Stimulated activated effector memory CD8-positive, alpha-beta T cell treated with anti-CD3 and anti-CD28 coated beads, Interleukin-12 subunit alpha, Interleukin-12 subunit beta, amount 100 ng/mL, for 72 hours (primary cell): ENCODE data around the gene DNAJC28.

Experiments used
- ATAC-seq: fragments of 150-1000 bp; cut with Tn5 transposase; 2 replicates; pipeline ENCODE4 v1.10.0; 2021
- DNase-seq, 2 donors: peaks; one replicate each; pipeline ENCODE4 v3.0.0; 2021 to 2022; ENCODE audit warnings: low spot score in 2 of 2
- H3K27ac Mint-ChIP-seq: one replicate; pipeline ENCODE4 v1.8.0; 2022; ENCODE audit warnings: mild to moderate bottlenecking, mixed read lengths
- H3K36me3 Mint-ChIP-seq: one replicate; pipeline ENCODE4 v1.8.0; 2022; ENCODE audit warnings: mild to moderate bottlenecking, mixed read lengths
- H3K4me1 Mint-ChIP-seq: one replicate; pipeline ENCODE4 v1.8.0; 2022; ENCODE audit warnings: mixed read lengths
- H3K4me3 Mint-ChIP-seq: one replicate; pipeline ENCODE4 v1.8.0; 2022; ENCODE audit warnings: mild to moderate bottlenecking, mixed read lengths
- H3K9me3 Mint-ChIP-seq: one replicate; pipeline ENCODE4 v1.8.0; 2022; ENCODE audit warnings: mixed read lengths

Gene DNAJC28

GRCh38 chr21:33496345-33496744 lies 4.8 kb upstream of the DNAJC28 start:
- DNase-seq: no peak
- no peaks in the 10 kb centered on the region for H3K9me3 Mint-ChIP-seq
- no peak overlapping the region for H3K27ac Mint-ChIP-seq
- ATAC-seq: no peak
- no peak overlapping the region for H3K4me3 Mint-ChIP-seq
- peaks cover 1% of the 10 kb centered on the region for H3K36me3 Mint-ChIP-seq
- peaks cover 8% of the 10 kb centered on the region for H3K4me1 Mint-ChIP-seq

DNA sequence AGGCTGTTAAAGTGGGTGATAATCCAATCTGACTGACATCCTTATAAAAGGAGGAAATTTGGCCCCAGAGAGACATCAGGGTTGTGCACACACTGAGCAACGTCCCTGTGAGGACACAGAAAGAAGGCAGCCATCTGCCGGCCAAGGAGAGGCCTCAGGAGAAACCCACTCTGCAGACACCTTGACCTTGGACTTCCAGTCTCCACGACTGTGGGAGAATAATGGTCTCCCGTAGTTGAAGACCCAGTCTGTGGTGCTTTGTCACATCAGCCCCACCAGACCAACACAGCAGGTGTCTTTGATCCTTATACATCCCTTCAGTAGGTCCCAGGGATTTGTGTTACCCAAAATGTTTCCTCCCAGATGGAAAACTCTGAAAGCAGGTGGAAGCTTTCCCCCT lies 4.2 kb upstream of the DNAJC28 start:
- no peaks in the 10 kb centered on the region for H3K9me3 Mint-ChIP-seq
- ATAC-seq (no peak), DNase-seq (no peak)
- no peak overlapping the region for H3K27ac Mint-ChIP-seq
- peaks cover 6% of the 10 kb centered on the region for H3K36me3 Mint-ChIP-seq
- no peak overlapping the region for H3K4me3 Mint-ChIP-seq
- peaks cover 9% of the 10 kb centered on the region for H3K4me1 Mint-ChIP-seq

DNA sequence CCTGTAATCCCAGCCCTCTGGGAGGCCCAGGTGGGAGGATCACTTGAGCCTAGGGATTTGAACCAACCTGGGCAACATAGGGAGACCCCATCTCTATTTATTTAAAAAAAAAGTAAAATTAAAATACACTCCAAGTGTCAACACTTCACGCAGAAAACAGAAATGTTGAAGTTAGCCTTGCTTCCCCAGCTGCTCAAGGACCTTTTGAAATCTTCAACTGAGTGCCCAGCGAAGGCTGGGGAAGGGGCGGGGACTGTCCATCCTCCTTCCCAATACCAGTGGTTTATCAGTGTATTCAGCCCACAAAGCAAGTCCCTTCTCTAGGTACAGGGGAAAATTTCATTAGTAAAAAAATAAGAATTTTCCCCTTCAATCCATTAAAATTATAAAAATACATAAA lies 2.2 kb upstream of the DNAJC28 start:
- H3K9me3 Mint-ChIP-seq: no peaks in the 10 kb centered on the region
- no peak for DNase-seq
- H3K4me3 Mint-ChIP-seq: no peak overlapping the region
- no peak overlapping the region for H3K27ac Mint-ChIP-seq
- H3K36me3 Mint-ChIP-seq: peaks cover 6% of the 10 kb centered on the region
- peaks cover 9% of the 10 kb centered on the region for H3K4me1 Mint-ChIP-seq
- no peak for ATAC-seq

GRCh38 chr21:33492571-33492970 lies 1.1 kb upstream of the DNAJC28 start:
- Mint-ChIP-seq H3K27ac (no peak overlapping the region), H3K4me1 (peaks cover 9% of the 10 kb centered on the region), H3K9me3 (no peaks in the 10 kb centered on the region), H3K4me3 (peak overlapping the region; percentile 73), H3K36me3 (peaks cover 6% of the 10 kb centered on the region)
- ATAC-seq (no peak), DNase-seq (no peak)

- DNase-seq: no peak
These were observed 534 bp downstream of the DNAJC28 start for GRCh38 chr21:33490991-33491372.

DNA sequence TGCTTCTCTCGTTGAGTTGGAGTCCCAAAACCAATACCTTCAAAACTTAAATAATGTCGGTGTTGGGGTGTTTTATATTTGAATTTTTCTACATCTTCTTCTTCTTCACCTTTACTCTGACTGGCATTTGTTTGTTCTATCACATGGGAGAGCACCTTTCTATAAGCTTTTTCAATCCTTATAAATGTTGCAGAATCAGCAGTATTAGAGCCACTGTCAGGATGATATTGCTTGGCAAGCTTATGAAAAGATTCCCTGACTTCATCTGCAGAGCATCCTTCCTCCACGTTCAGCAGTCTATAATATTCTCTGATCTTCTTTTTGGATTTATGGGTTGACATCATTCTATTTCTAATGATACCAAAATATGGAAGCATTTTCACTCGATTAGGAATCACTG lies 2.6 kb downstream of the DNAJC28 start:
- Mint-ChIP-seq H3K4me3 (no peak overlapping the region), H3K4me1 (peaks cover 9% of the 10 kb centered on the region), H3K27ac (no peak overlapping the region), H3K36me3 (peaks cover 6% of the 10 kb centered on the region), H3K9me3 (no peaks in the 10 kb centered on the region)
- DNase-seq (no peak), ATAC-seq (no peak)

More at GRCh38 chr21:33490991-33491372, 534 bp downstream of the DNAJC28 start:
- H3K27ac Mint-ChIP-seq: peak overlapping the region; percentile 60
- peaks cover 9% of the 10 kb centered on the region for H3K4me1 Mint-ChIP-seq
- no peaks in the 10 kb centered on the region for H3K9me3 Mint-ChIP-seq
- H3K36me3 Mint-ChIP-seq: peaks cover 6% of the 10 kb centered on the region
- peak overlapping the region; percentile 73 for H3K4me3 Mint-ChIP-seq
- no peak for ATAC-seq

DNA sequence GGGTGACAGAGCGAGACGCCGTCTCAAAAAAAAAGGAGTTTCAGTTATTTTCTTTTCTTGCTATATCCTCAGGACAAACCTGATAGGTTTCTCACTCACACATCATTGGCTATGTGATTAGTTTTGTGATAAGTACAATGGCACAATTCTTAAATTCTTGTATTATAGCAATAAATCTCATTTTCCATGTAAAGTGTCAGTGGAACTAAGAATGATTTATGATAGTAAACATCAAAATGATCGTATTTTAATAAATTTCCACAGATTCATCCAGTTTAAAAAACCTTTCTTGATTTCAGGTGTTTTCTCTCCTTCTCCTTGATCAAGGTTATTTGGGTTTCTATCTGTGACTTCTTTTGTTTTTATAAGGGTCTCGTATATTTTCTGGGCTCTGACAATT lies 3.5 kb downstream of the DNAJC28 start:
- Mint-ChIP-seq H3K9me3 (no peaks in the 10 kb centered on the region), H3K4me3 (no peak overlapping the region), H3K36me3 (peaks cover 6% of the 10 kb centered on the region), H3K4me1 (peaks cover 9% of the 10 kb centered on the region), H3K27ac (no peak overlapping the region)
- DNase-seq: no peak
- ATAC-seq: no peak

GRCh38 chr21:33481314-33481943 lies 10.1 kb downstream of the DNAJC28 start:
- Mint-ChIP-seq H3K4me3 (peak overlapping the region; percentile 80), H3K9me3 (no peaks in the 10 kb centered on the region), H3K27ac (no peak overlapping the region), H3K36me3 (no peaks in the 10 kb centered on the region), H3K4me1 (peaks cover 16% of the 10 kb centered on the region)
- ATAC-seq (no peak), DNase-seq (no peak)

- no peaks in the 10 kb centered on the region for H3K9me3 Mint-ChIP-seq
- peaks cover 16% of the 10 kb centered on the region for H3K4me1 Mint-ChIP-seq
- no peak for DNase-seq
- no peaks in the 10 kb centered on the region for H3K36me3 Mint-ChIP-seq
- peak overlapping the region; percentile 80 for H3K4me3 Mint-ChIP-seq
- no peak for ATAC-seq
- H3K27ac Mint-ChIP-seq: peak overlapping the region; percentile 88
These were observed 10.9 kb downstream of the DNAJC28 start for GRCh38 chr21:33480481-33481103.

DNA sequence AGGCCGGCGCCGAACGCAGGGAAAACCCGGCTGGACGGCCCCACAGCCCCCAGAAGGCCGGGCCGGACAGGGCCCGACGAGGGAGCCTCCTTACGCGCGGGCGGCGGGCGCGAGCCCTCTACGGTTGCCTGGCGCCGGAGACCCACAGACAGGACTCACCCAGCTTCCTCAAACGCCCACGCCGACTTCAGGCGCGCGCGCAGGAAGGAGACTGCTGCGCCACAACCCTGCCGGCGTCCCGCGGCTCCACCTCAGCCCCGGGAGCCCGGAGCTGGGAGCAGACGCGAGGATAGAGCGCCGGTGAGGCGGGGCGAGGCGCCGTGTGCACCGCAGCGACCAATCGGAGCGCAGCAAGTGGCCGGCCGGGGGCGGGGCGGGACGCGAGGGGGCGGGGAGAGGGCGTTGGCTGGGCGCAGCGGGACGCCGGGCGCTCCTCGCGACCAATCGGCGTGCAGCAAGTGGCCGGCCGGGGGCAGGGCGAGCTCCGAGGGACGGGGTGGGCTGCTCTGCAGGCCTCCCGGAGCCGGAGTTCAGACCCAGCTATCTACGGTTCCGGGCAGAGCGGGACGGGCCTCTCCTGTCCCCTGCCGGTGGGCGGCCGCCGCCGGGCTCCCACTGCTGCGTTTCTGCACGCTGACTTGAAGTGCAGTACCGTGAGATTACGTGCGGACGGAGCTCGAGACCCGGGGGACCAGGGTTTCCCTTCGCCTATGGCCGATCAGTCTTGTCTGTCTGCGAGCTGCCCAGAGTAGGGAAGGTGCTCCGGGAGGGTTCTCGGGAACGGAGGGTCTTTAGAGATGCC lies 11.6 kb downstream of the DNAJC28 start, which contains the start of gene TMEM50B:
TSS of gene TMEM50B (minus strand) at position 296 of the 802 bp plus-strand sequence. CDS start 11,089 bp downstream, outside the sequence.
- Mint-ChIP-seq H3K4me3 (peak within 1 kb of the TSS; percentile 80), H3K9me3 (no peaks in the 10 kb centered on the region), H3K27ac (peak within 1 kb of the TSS; percentile 88), H3K36me3 (no peaks in the 10 kb centered on the region), H3K4me1 (peaks cover 16% of the 10 kb centered on the region)
- DNase-seq (peak; percentile 92 to 97), ATAC-seq (peak; percentile 97)

DNA sequence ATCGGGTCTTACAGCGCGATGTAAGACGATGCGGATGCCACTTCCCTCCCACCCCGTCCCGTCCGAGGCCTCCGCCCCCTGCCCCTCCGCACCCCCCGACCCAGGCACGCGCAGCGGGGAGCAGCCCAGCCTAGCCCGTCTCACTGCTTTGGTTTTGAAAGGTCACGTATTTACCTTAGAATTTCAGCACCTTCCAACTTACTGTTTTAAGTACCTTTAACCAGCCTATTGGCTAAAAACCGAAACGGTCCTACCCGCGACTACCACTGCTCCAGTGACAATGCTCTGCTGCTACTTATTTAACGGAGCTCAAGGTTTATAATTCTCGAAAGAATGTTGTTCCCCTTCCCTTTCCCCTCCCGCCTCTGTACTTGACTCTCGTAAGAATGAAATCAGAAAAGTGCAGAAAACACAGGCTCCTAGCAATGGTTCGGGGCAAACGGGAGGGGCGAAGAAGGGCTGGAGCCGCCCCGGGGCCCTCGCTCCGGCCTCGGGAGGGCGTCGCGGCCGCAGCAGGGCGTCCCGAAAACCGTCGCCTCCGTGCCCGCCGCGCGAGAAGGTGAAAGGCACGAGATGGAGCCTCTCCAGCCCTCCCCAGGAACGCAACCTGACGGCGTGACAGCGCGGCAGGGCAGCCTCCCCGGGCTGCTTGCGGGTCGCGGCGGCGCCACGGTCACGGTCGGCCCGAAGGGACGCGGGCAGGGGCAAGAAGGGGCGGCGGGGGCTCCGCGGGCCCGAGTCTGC lies 12.4 kb downstream of the DNAJC28 start:
- DNase-seq (no peak), ATAC-seq (peak; percentile 35)
- Mint-ChIP-seq H3K4me3 (peak overlapping the region; percentile 80), H3K9me3 (no peaks in the 10 kb centered on the region), H3K36me3 (no peaks in the 10 kb centered on the region), H3K27ac (peak overlapping the region; percentile 69), H3K4me1 (peaks cover 16% of the 10 kb centered on the region)

- ATAC-seq: no peak
- peaks cover 21% of the 10 kb centered on the region for H3K4me1 Mint-ChIP-seq
- peak overlapping the region; percentile 69 for H3K27ac Mint-ChIP-seq
These were observed 13.3 kb downstream of the DNAJC28 start for GRCh38 chr21:33478182-33478581.

GRCh38 chr21:33477066-33477465 lies 14.4 kb downstream of the DNAJC28 start:
- DNase-seq (no peak), ATAC-seq (no peak)
- Mint-ChIP-seq H3K4me3 (peak overlapping the region; percentile 80), H3K36me3 (no peaks in the 10 kb centered on the region), H3K27ac (no peak overlapping the region), H3K9me3 (no peaks in the 10 kb centered on the region), H3K4me1 (peaks cover 21% of the 10 kb centered on the region)

More at GRCh38 chr21:33478182-33478581, 13.3 kb downstream of the DNAJC28 start:
- H3K4me3 Mint-ChIP-seq: peak overlapping the region; percentile 80
- no peak for DNase-seq
- H3K36me3 Mint-ChIP-seq: no peaks in the 10 kb centered on the region
- H3K9me3 Mint-ChIP-seq: no peaks in the 10 kb centered on the region

DNA sequence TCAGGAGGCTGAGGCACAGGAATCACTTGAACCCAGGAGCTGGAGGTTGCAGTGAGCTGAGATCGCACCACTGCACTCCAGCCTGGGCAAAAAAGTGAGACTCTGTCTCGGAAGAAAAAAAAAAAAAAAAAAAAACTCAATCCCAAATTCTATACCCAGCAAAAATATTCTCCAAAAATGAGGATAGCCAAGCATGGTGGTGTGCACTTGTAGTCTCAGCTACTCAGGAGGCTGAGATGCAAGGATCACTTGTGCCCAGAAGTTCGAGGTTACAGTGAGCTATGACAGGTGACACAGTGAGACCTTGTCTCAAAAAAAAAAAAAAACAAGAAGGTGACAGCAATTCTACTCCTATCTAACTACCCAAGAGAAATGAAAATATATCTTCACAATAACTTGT lies 18.2 kb downstream of the DNAJC28 start:
- H3K4me1 Mint-ChIP-seq: peaks cover 9% of the 10 kb centered on the region
- no peaks in the 10 kb centered on the region for H3K36me3 Mint-ChIP-seq
- no peak overlapping the region for H3K4me3 Mint-ChIP-seq
- no peak overlapping the region for H3K27ac Mint-ChIP-seq
- ATAC-seq (no peak), DNase-seq (no peak)
- H3K9me3 Mint-ChIP-seq: no peaks in the 10 kb centered on the region

DNA sequence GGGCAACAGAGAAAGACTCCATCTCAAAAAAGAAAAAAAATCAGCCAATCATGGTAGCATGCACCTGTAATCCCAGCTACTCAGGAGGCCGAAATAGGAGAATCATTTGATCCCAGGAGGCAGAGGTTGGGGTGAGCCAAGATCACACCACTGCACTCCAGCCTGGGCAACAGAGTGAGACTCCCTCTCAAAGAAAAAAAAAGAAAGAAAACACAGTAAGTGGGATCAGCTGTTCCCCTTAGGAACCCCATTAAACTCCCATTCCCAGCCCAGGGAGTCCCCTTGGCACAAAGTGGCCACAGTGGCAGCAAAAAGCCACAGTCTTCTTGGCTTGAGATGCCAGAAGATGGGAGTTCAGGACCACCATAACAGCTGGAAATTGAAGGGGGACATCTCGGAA lies 20.8 kb downstream of the DNAJC28 start:
- no peaks in the 10 kb centered on the region for H3K9me3 Mint-ChIP-seq
- H3K4me3 Mint-ChIP-seq: no peak overlapping the region
- ATAC-seq: no peak
- H3K27ac Mint-ChIP-seq: no peak overlapping the region
- peaks cover 13% of the 10 kb centered on the region for H3K36me3 Mint-ChIP-seq
- DNase-seq: no peak
- peaks cover 5% of the 10 kb centered on the region for H3K4me1 Mint-ChIP-seq
